Measurements from ENCODE around the gene ECSIT. TPM values are rescaled to one million over a fixed set of nuclear protein-coding genes. Genes with fewer than 3 reads are reported as not detected.
"Not testable (repeated sequence)": the region's sequence is repeated elsewhere in the genome, so short reads cannot be mapped to it uniquely, and the experiment has no call there.

ECSIT gene
- total RNA-seq (2014; rRNA removed; shearing (Covaris generic)): 22.3 and 22.6 TPM in 2 replicates

GRCh38 chr19:11528551-11529341 is at the start of gene ECSIT:
Gene ECSIT, minus strand, starts transcription at chr19:11529134. Its CDS starts 9,964 bp downstream, at chr19:11519170.
- peak within 1 kb of the TSS; percentile 89 for H3K27ac ChIP-seq
- peak within 1 kb of the TSS; percentile 84 for H3K4me3 ChIP-seq
- H3K36me3 ChIP-seq: no peaks in the 10 kb centered on the region
- H3K27me3 ChIP-seq: no peaks in the 10 kb centered on the region
- DNase-seq: peak; percentile 97 to 99
- H3K4me1 ChIP-seq: peaks cover 3% of the 10 kb centered on the region; the same call in 1 of the 2 replicates
- no peaks in the 10 kb centered on the region for H3K9me3 ChIP-seq (replicated peaks)

GRCh38 chr19:11577451-11578257 is 48.7 kb upstream of the ECSIT start, which contains the start of gene ACP5:
Gene ACP5, minus strand, starts transcription at chr19:11577645. Its CDS starts 328 bp downstream, at chr19:11577317.
- no peaks in the 10 kb centered on the region for H3K9me3 ChIP-seq (replicated peaks)
- H3K27me3 ChIP-seq: no peaks in the 10 kb centered on the region
- no peaks in the 10 kb centered on the region for H3K36me3 ChIP-seq
- peak within 1 kb of the TSS; percentile 32 for H3K4me3 ChIP-seq
- no peak within 1 kb of the TSS for H3K27ac ChIP-seq
- no peak for DNase-seq
- H3K4me1 ChIP-seq: no peaks in the 10 kb centered on the region; the same call in 1 of the 2 replicates

GRCh38 chr19:11576227-11576626 is 47.3 kb upstream of the ECSIT start:
- H3K4me3 ChIP-seq: no peak overlapping the region
- H3K27ac ChIP-seq: no peak overlapping the region
- H3K36me3 ChIP-seq: no peaks in the 10 kb centered on the region
- no peaks in the 10 kb centered on the region; the same call in 1 of the 2 replicates for H3K4me1 ChIP-seq
- DNase-seq: no peak
- no peaks in the 10 kb centered on the region for H3K27me3 ChIP-seq
- no peaks in the 10 kb centered on the region for H3K9me3 ChIP-seq (replicated peaks)

GRCh38 chr19:11574689-11575088 is 45.8 kb upstream of the ECSIT start:
- Histone ChIP-seq H3K27ac (no peak overlapping the region), H3K4me1 (no peaks in the 10 kb centered on the region; the same call in 1 of the 2 replicates), H3K27me3 (no peaks in the 10 kb centered on the region), H3K4me3 (no peak overlapping the region), H3K9me3 (replicated peaks) (no peaks in the 10 kb centered on the region), H3K36me3 (no peaks in the 10 kb centered on the region)
- DNase-seq: no peak

GRCh38 chr19:11573763-11574162 is 44.8 kb upstream of the ECSIT start:
- H3K27me3 ChIP-seq; H3K4me3 ChIP-seq; H3K9me3 ChIP-seq (replicated peaks); H3K36me3 ChIP-seq; H3K27ac ChIP-seq; DNase-seq; H3K4me1 ChIP-seq: not testable (repeated sequence)

- not testable (repeated sequence) for DNase-seq; H3K4me3 ChIP-seq; H3K27me3 ChIP-seq; H3K27ac ChIP-seq; H3K9me3 ChIP-seq (replicated peaks); H3K4me1 ChIP-seq; H3K36me3 ChIP-seq
Measured at GRCh38 chr19:11573354-11573753, 44.4 kb upstream of the ECSIT start.

- DNase-seq: peak in 1 of 2 experiments; percentile 33
- H3K4me3 ChIP-seq: no peak overlapping the region
- H3K27ac ChIP-seq: no peak overlapping the region
- no peaks in the 10 kb centered on the region for H3K36me3 ChIP-seq
- no peaks in the 10 kb centered on the region for H3K9me3 ChIP-seq (replicated peaks)
- H3K27me3 ChIP-seq: no peaks in the 10 kb centered on the region
- peaks cover 4% of the 10 kb centered on the region for H3K4me1 ChIP-seq
Measured at GRCh38 chr19:11570039-11570462, 41.1 kb upstream of the ECSIT start.

GRCh38 chr19:11566164-11566563 is 37.2 kb upstream of the ECSIT start:
- Histone ChIP-seq H3K27ac (no peak overlapping the region), H3K27me3 (no peaks in the 10 kb centered on the region)

GRCh38 chr19:11565649-11565980 is 36.7 kb upstream of the ECSIT start:
- not testable (repeated sequence) for H3K27me3 ChIP-seq; H3K9me3 ChIP-seq (replicated peaks); H3K4me1 ChIP-seq; H3K4me3 ChIP-seq; DNase-seq; H3K27ac ChIP-seq; H3K36me3 ChIP-seq

More at GRCh38 chr19:11566164-11566563, 37.2 kb upstream of the ECSIT start:
- Histone ChIP-seq H3K36me3 (no peaks in the 10 kb centered on the region), H3K9me3 (replicated peaks) (no peaks in the 10 kb centered on the region), H3K4me1 (peaks cover 4% of the 10 kb centered on the region), H3K4me3 (no peak overlapping the region)
- no peak for DNase-seq

- H3K36me3 ChIP-seq; H3K4me1 ChIP-seq; H3K27me3 ChIP-seq; H3K27ac ChIP-seq; H3K9me3 ChIP-seq (replicated peaks); DNase-seq; H3K4me3 ChIP-seq: not testable (repeated sequence)
Measured at GRCh38 chr19:11564082-11564807, 35.3 kb upstream of the ECSIT start.

- H3K27me3 ChIP-seq: no peaks in the 10 kb centered on the region
- H3K9me3 ChIP-seq (replicated peaks): no peaks in the 10 kb centered on the region
- no peak for DNase-seq
- no peaks in the 10 kb centered on the region for H3K36me3 ChIP-seq
- H3K4me1 ChIP-seq: peaks cover 4% of the 10 kb centered on the region
- no peak overlapping the region for H3K4me3 ChIP-seq
- H3K27ac ChIP-seq: no peak overlapping the region
Measured at GRCh38 chr19:11563532-11563931, 34.6 kb upstream of the ECSIT start.

GRCh38 chr19:11560404-11561051 is 31.6 kb upstream of the ECSIT start:
- no peak overlapping the region for H3K4me3 ChIP-seq
- no peaks in the 10 kb centered on the region for H3K36me3 ChIP-seq
- no peaks in the 10 kb centered on the region for H3K27me3 ChIP-seq
- DNase-seq: peak; percentile 78 to 88
- H3K27ac ChIP-seq: no peak overlapping the region
- no peaks in the 10 kb centered on the region for H3K4me1 ChIP-seq
- H3K9me3 ChIP-seq (replicated peaks): no peaks in the 10 kb centered on the region

GRCh38 chr19:11558881-11559828 is 30.2 kb upstream of the ECSIT start, which contains the start of gene ELOF1:
Gene ELOF1, minus strand, starts transcription at chr19:11559230. Its CDS starts 4,883 bp downstream, at chr19:11554347.
- Histone ChIP-seq H3K36me3 (peaks cover 2% of the 10 kb centered on the region; the same call in 1 of the 2 replicates), H3K27ac (no peak within 1 kb of the TSS), H3K4me3 (peak within 1 kb of the TSS; percentile 70), H3K9me3 (replicated peaks) (no peaks in the 10 kb centered on the region), H3K4me1 (no peaks in the 10 kb centered on the region), H3K27me3 (no peaks in the 10 kb centered on the region)
- DNase-seq: peak; percentile 97 to 98

Data from SJCRH30 (cell line).